ENCODE data around the gene SNRNP35.
"Not testable (repeated sequence)": the region's sequence is repeated elsewhere in the genome, so short reads cannot be mapped to it uniquely, and the experiment has no call there.

The SNRNP35 gene

DNA sequence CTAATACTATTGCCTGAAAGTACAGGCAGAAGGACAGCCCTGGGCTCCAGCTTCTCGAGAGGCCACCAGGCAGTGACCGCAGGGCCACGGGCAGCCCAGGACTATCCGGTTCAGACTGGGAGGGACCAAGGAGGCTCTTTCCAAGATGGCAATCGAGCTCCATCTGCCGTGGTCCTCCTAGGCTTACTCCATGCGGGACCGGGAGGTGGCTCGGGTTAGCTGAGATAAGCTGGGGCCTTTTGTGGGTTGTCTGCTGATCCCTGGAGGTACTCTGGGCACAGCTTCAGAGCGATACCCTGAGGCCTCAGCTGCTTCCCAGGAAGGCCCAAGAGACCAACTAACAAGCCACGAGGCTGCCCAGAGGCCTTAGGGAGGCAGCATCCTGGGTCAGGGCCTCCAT is 33.1 kb downstream of the SNRNP35 start:
- TF ChIP-seq SPI1 (IDR thresholded peaks at IDR 0.05; ENCODE audit: borderline replicate concordance, low read depth) (no peak), POLR2AphosphoS5 (IDR thresholded peaks at IDR 0.05; ENCODE audit: low read depth) (no peak), GABPA (IDR thresholded peaks at IDR 0.05; ENCODE audit: low read depth) (no peak), CTCF (IDR thresholded peaks at IDR 0.05; ENCODE audit: insufficient read depth, low read length) (no peak)
- TF ChIP-seq, protein P1, sequence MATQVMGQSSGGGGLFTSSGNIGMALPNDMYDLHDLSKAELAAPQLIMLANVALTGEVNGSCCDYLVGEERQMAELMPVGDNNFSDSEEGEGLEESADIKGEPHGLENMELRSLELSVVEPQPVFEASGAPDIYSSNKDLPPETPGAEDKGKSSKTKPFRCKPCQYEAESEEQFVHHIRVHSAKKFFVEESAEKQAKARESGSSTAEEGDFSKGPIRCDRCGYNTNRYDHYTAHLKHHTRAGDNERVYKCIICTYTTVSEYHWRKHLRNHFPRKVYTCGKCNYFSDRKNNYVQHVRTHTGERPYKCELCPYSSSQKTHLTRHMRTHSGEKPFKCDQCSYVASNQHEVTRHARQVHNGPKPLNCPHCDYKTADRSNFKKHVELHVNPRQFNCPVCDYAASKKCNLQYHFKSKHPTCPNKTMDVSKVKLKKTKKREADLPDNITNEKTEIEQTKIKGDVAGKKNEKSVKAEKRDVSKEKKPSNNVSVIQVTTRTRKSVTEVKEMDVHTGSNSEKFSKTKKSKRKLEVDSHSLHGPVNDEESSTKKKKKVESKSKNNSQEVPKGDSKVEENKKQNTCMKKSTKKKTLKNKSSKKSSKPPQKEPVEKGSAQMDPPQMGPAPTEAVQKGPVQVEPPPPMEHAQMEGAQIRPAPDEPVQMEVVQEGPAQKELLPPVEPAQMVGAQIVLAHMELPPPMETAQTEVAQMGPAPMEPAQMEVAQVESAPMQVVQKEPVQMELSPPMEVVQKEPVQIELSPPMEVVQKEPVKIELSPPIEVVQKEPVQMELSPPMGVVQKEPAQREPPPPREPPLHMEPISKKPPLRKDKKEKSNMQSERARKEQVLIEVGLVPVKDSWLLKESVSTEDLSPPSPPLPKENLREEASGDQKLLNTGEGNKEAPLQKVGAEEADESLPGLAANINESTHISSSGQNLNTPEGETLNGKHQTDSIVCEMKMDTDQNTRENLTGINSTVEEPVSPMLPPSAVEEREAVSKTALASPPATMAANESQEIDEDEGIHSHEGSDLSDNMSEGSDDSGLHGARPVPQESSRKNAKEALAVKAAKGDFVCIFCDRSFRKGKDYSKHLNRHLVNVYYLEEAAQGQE (IDR thresholded peaks at IDR 0.05; ENCODE audit: insufficient replicate concordance, low read depth), result no peak
- Histone ChIP-seq H3K27ac (replicated peaks) (no peak overlapping the region), H3K27me3 (ENCODE audit: insufficient read depth, poor library complexity, severe bottlenecking) (no peaks in the 10 kb centered on the region), H3K4me3 (replicated peaks; ENCODE audit: insufficient read depth, low read length) (no peak overlapping the region)
- no peak for DNase-seq (ENCODE audit: low read depth in 1 of 2, low spot score in 1 of 2)

- H3K27ac ChIP-seq (replicated peaks), result no peak overlapping the region
- no peaks in the 10 kb centered on the region for H3K27me3 ChIP-seq (ENCODE audit: insufficient read depth, poor library complexity, severe bottlenecking)
- TF ChIP-seq CTCF (IDR thresholded peaks at IDR 0.05; ENCODE audit: insufficient read depth, low read length), result no peak
- TF ChIP-seq, protein P1 (IDR thresholded peaks at IDR 0.05; ENCODE audit: insufficient replicate concordance, low read depth), result no peak
- no peak for TF ChIP-seq GABPA (IDR thresholded peaks at IDR 0.05; ENCODE audit: low read depth)
- TF ChIP-seq SPI1 (IDR thresholded peaks at IDR 0.05; ENCODE audit: borderline replicate concordance, low read depth), result no peak
- TF ChIP-seq POLR2AphosphoS5 (IDR thresholded peaks at IDR 0.05; ENCODE audit: low read depth), result no peak
- no peak for DNase-seq (ENCODE audit: low read depth in 1 of 2, low spot score in 1 of 2)
- no peak overlapping the region for H3K4me3 ChIP-seq (replicated peaks; ENCODE audit: insufficient read depth, low read length)
Measured at GRCh38 chr12:123491481-123491880, 33.5 kb downstream of the SNRNP35 start.

DNA sequence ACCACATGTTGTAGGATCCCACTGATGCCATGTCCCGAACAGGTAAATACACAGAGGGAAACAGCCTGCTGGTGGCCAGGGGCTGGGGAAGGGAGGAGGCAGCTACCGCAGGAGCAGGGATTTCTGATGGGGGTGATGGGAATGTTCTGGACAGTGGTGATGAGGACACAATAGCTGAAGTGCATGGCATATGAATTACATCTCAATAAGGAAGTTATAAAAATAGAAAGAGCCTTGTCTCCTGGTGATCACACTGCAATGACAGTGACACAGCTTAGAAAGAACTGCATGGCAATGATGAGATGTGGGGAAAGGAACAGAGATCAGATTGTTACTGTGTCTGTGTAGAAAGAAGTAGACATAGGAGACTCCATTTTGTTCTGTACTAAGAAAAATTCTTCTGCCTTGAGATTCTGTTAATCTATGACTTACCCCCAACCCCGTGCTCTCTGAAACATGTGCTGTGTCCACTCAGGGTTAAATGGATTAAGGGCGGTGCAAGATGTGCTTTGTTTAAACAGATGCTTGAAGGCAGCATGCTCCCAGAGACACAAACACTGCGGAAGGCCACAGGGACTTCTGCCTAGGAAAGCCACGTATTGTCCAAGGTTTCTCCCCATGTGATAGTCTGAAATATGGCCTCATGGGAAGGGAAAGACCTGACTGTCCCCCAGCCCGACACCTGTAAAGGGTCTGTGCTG is 34.5 kb downstream of the SNRNP35 start:
- DNase-seq (ENCODE audit: low read depth in 1 of 2, low spot score in 1 of 2); H3K27me3 ChIP-seq (ENCODE audit: insufficient read depth, poor library complexity, severe bottlenecking); H3K4me3 ChIP-seq (replicated peaks; ENCODE audit: insufficient read depth, low read length); H3K27ac ChIP-seq (replicated peaks): not testable (repeated sequence)

DNA sequence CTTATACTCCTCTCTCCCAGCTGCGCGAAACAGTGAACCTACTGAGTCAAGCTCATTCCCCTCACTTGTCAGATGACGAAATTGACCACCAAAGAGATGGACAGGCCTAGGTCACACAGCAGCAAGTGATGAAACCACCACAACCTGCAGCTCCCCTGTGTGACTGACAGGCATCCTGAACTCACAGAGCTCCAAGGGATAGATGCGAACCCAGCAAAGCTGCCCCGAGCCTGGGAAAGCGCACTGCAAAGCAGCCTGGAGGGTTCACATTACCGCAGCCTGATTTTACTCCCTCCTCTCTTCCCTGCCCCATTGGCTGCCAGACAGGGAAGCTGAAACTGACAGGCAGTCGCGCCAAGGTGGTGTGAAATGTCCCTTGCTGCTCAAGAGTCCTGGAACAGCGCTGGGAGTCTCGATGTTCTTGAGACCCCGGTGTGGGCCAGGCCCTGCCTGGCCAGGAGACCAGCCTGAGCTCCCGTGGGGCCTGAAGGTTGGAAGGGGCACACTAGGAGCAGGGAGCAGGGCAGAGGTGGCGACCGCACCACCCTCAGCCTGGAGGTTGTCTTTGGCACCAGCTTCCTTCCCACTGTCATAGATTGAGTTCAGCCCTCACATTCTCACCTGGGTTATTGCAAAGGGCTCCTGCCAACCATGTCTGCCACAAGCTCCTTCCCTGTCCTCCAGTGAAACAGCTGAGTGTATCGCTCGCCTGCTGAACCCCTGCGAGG is 36.3 kb downstream of the SNRNP35 start:
- TF ChIP-seq GABPA (IDR thresholded peaks at IDR 0.05; ENCODE audit: low read depth) (no peak), SPI1 (IDR thresholded peaks at IDR 0.05; ENCODE audit: borderline replicate concordance, low read depth) (no peak), POLR2AphosphoS5 (IDR thresholded peaks at IDR 0.05; ENCODE audit: low read depth) (no peak), CTCF (IDR thresholded peaks at IDR 0.05; ENCODE audit: insufficient read depth, low read length) (no peak)
- TF ChIP-seq, protein P1 (IDR thresholded peaks at IDR 0.05; ENCODE audit: insufficient replicate concordance, low read depth), result no peak
- Histone ChIP-seq H3K4me3 (replicated peaks; ENCODE audit: insufficient read depth, low read length) (no peak overlapping the region), H3K27ac (replicated peaks) (no peak overlapping the region), H3K27me3 (ENCODE audit: insufficient read depth, poor library complexity, severe bottlenecking) (no peaks in the 10 kb centered on the region)
- no peak for DNase-seq (ENCODE audit: low read depth in 1 of 2, low spot score in 1 of 2)
